Endothelial cell of umbilical vein (primary cell): ENCODE results near the gene ANKRD13D. TPM values are rescaled to one million over a fixed set of nuclear protein-coding genes. Genes with fewer than 3 reads are reported as not detected.

ENCODE experiments used
- BruUV-seq: library from RNA; stranded (reverse); fragments of 400-500 nt; replicated peaks from 2 replicates; lab custom pipeline; 2021; lab: Mats Ljungman, UMichigan
- CTCF ChIA-PET: fragments of 300-600, 350-600 bp; sonication (Branson Sonifier 250); formaldehyde crosslinking; loops from one replicate; lab custom pipeline; 2021; ENCODE audit warnings: antibody characterized with exemption, inconsistent platforms; lab: Charles Lee
- POLR2A ChIA-PET: fragments of 300-600, 350-600 bp; sonication (Branson Sonifier 250); formaldehyde crosslinking; loops from one replicate; lab custom pipeline; 2021; ENCODE audit warnings: antibody characterized with exemption, inconsistent platforms; lab: Charles Lee
- DNase-seq: peaks from one replicate; pipeline ENCODE4 v3.0.0-alpha.2; 2011; ENCODE audit warnings: low read depth, low spot score
- FAIRE-seq: peaks from 2 replicates; lab custom pipeline; 2011; peaks lifted over from hg19 to GRCh38; lab: Jason Lieb, UNC
- H2AFZ ChIP-seq: 2 replicates; pipeline ENCODE4 v1.6.0; 2012; ENCODE audit warnings: low read depth, low read length, control low read depth, inconsistent platforms
- H3K27ac ChIP-seq: 2 replicates; pipeline ENCODE4 v1.5.1; 2011; ENCODE audit warnings: low read depth, mild to moderate bottlenecking, control low read depth, low read length, moderate library complexity; ENCODE audit not compliant: insufficient read depth
- H3K27me3 ChIP-seq, 2 experiments: 2 replicates each; pipeline versions ENCODE4 v1.6.0 to v1.6.1; 2011; ENCODE audit warnings: low read length in 2 of 2, mixed read lengths in 1 of 2; ENCODE audit not compliant: control insufficient read depth in 2 of 2, insufficient read depth in 2 of 2
- H3K36me3 ChIP-seq, 2 experiments: 2 replicates in 1 of 2; 3 replicates in 1 of 2; pipeline ENCODE4 v1.5.1; 2011; ENCODE audit warnings: low read length in 2 of 2, mild to moderate bottlenecking in 1 of 2, moderate library complexity in 1 of 2; ENCODE audit not compliant: control insufficient read depth in 2 of 2, insufficient read depth in 2 of 2; ENCODE audit errors: extremely low read depth in 1 of 2
- H3K4me1 ChIP-seq: 3 replicates; pipeline ENCODE4 v1.5.1; 2011; ENCODE audit warnings: mild to moderate bottlenecking, low read length; ENCODE audit not compliant: control insufficient read depth, insufficient read depth; ENCODE audit errors: extremely low read depth
- H3K4me2 ChIP-seq: 2 replicates; pipeline ENCODE4 v1.6.1; 2011; ENCODE audit warnings: low read length, control low read depth, mixed read lengths; ENCODE audit not compliant: insufficient read depth
- H3K4me3 ChIP-seq, 3 experiments: fragments of 200-600 bp in 1 of 3; sonication (generic), shearing (Covaris generic) in 1 of 3; replicated peaks in 1 of 3; 2 replicates each; pipeline ENCODE4 v1.5.1; 2011 to 2016; ENCODE audit warnings: control low read depth in 3 of 3, low read length in 3 of 3, mild to moderate bottlenecking in 2 of 3, inconsistent platforms in 1 of 3, low read depth in 1 of 3, moderate library complexity in 1 of 3; ENCODE audit not compliant: insufficient read depth in 1 of 3
- H3K79me2 ChIP-seq: 2 replicates; pipeline ENCODE4 v1.6.0; 2012; ENCODE audit warnings: low read length, inconsistent platforms; ENCODE audit not compliant: control insufficient read depth, insufficient read depth
- H3K9ac ChIP-seq: replicated peaks from 2 replicates; pipeline ENCODE3; 2011; ENCODE audit warnings: low read length, control low read depth; ENCODE audit not compliant: insufficient read depth; ENCODE audit errors: extremely low read depth
- H3K9me1 ChIP-seq: replicated peaks from 3 replicates; pipeline ENCODE4 v1.6.0; 2011; ENCODE audit warnings: mild to moderate bottlenecking, low read length; ENCODE audit not compliant: control insufficient read depth, insufficient read depth; ENCODE audit errors: extremely low read depth
- H3K9me3 ChIP-seq: replicated peaks from 2 replicates; pipeline ENCODE4 v1.5.1; 2012; ENCODE audit warnings: low read length, inconsistent platforms; ENCODE audit not compliant: control insufficient read depth, insufficient read depth
- H4K20me1 ChIP-seq: replicated peaks from 2 replicates; pipeline ENCODE3; 2011; ENCODE audit warnings: mild to moderate bottlenecking, low read length; ENCODE audit not compliant: control insufficient read depth, insufficient read depth; ENCODE audit errors: extremely low read depth
- EZH2 ChIP-seq: IDR thresholded peaks from 2 replicates; pipeline ENCODE4 v1.6.1; 2012; ENCODE audit warnings: borderline replicate concordance, low read depth, mild to moderate bottlenecking, moderate library complexity, low read length, inconsistent platforms; ENCODE audit not compliant: severe bottlenecking
- FOS ChIP-seq: IDR thresholded peaks from 2 replicates; pipeline ENCODE4 v1.6.1; 2011; ENCODE audit warnings: mild to moderate bottlenecking, low read length, moderate library complexity, borderline replicate concordance; ENCODE audit not compliant: insufficient read depth
- GATA2 ChIP-seq: IDR thresholded peaks from 2 replicates; pipeline ENCODE4 v1.7.0; 2011; ENCODE audit warnings: low read depth, mild to moderate bottlenecking, moderate library complexity, mixed read lengths, low read length; ENCODE audit not compliant: insufficient read length, insufficient read depth
- JUN ChIP-seq: IDR thresholded peaks from 2 replicates; pipeline ENCODE4 v1.6.1; 2011; ENCODE audit warnings: borderline replicate concordance, low read depth; ENCODE audit not compliant: insufficient read length, insufficient read depth
- MYC ChIP-seq: IDR thresholded peaks from one replicate; pipeline ENCODE4 v1.6.1; 2011; ENCODE audit warnings: mild to moderate bottlenecking, low read depth, low read length
- POLR2A ChIP-seq: IDR thresholded peaks from 2 replicates; pipeline ENCODE4 v1.6.1; 2012; ENCODE audit warnings: low read depth, mild to moderate bottlenecking, control low read depth, low read length
- POLR2AphosphoS5 ChIP-seq: IDR thresholded peaks from 2 replicates; pipeline ENCODE4 v1.6.1; 2012; ENCODE audit warnings: low read depth, mild to moderate bottlenecking, control low read depth, low read length, moderate library complexity; ENCODE audit not compliant: insufficient read depth
- dilution Hi-C: fragments of 300-500 bp; cut with MboI; formaldehyde crosslinking; loops from one replicate; pipeline ENCODE4 v1.15.0; 2019; ENCODE audit warnings: low sequenced_read_pairs; ENCODE audit not compliant: extremely low pct_ligation_motif_present
- intact Hi-C: fragments of 100-400 bp; cut with micrococcal nuclease; formaldehyde crosslinking; loops from one replicate; pipeline ENCODE4 v1.10.0; 2022
- polyA plus RNA-seq, 4 experiments: library from polyadenylated mRNA; depleted of rRNA in 3 of 4; stranded (reverse) in 3 of 4; unstranded in 1 of 4; fragments of >200 nt; gene quantifications; 2 replicates each; pipeline versions ENCODE4 v1.2.1 to v1.2.3, GENCODE V29; 2011 to 2012; ENCODE audit warnings: missing spikeins in 1 of 4
- total RNA-seq: library from RNA; stranded (reverse); gene quantifications from 2 replicates; pipeline ENCODE4 v1.2.3, GENCODE V29; 2021
- TF ChIP-seq, protein P1 (sequence below): IDR thresholded peaks from 2 replicates; pipeline ENCODE4 v1.6.1; 2011; ENCODE audit not compliant: insufficient read depth, insufficient read length
- TF ChIP-seq, protein P2 (sequence below), 2 donors: IDR thresholded peaks; 1 replicate in 1 of 2; 2 replicates in 1 of 2; pipeline ENCODE4 v1.5.1; 2011; ENCODE audit warnings: low read length in 2 of 2, mild to moderate bottlenecking in 2 of 2, moderate library complexity in 2 of 2, control low read depth in 1 of 2, inconsistent platforms in 1 of 2, low read depth in 1 of 2; ENCODE audit not compliant: insufficient read depth in 1 of 2; ENCODE audit errors: extremely low read depth in 1 of 2

Gene ANKRD13D
- total and polyA plus RNA-seq, 2 donors (not counting 3 experiments of a cell fraction or from before 2014, with no cell fraction given): 43.5 to 57.5 TPM

DNA sequence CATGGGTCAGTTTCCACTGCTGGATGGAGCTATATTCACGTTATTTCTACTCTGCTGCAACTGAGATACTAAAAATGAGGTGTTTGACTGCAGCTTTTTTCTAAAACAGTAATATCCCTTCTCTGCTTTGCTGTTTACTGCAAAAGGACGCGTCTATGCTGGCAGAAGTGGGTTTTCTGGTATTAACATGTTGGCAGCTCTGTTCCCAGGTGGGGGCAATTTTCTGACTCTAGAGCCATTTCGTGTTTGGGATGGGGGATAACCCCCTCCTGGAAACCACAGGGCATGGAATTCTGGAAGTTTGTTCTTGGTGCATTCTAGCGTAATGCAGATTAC lies 17.9 kb upstream of the ANKRD13D start:
- no peak overlapping the region for H3K4me3 ChIP-seq
- DNase-seq (no peak), FAIRE-seq (no peak)
- H2AFZ ChIP-seq: no peak overlapping the region
- no peak overlapping the region for H3K9ac ChIP-seq
- H3K4me2 ChIP-seq: no peak overlapping the region
- dilution Hi-C loops (no loop called here), intact Hi-C loops (no loop called here)
- CTCF ChIA-PET: interaction anchor here (0.9 to 2.7 kb wide), 5 partner anchors 8 to 190 kb away, joined by 3 to 12 read pairs (median 5); partner anchors contain the start of gene ANKRD13D
- H3K9me1 ChIP-seq: no peaks in the 10 kb centered on the region
- H3K27me3 ChIP-seq: no peaks in the 10 kb centered on the region
- POLR2A ChIA-PET: no interaction called here
- no TSS peak for BruUV-seq
- H3K9me3 ChIP-seq: no peaks in the 10 kb centered on the region
- TF ChIP-seq FOS (no peak), POLR2A (no peak), POLR2AphosphoS5 (no peak), EZH2 (no peak), MYC (no peak), GATA2 (no peak), JUN (no peak)
- TF ChIP-seq, protein P1, sequence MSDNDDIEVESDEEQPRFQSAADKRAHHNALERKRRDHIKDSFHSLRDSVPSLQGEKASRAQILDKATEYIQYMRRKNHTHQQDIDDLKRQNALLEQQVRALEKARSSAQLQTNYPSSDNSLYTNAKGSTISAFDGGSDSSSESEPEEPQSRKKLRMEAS: no peak
- TF ChIP-seq, protein P2, sequence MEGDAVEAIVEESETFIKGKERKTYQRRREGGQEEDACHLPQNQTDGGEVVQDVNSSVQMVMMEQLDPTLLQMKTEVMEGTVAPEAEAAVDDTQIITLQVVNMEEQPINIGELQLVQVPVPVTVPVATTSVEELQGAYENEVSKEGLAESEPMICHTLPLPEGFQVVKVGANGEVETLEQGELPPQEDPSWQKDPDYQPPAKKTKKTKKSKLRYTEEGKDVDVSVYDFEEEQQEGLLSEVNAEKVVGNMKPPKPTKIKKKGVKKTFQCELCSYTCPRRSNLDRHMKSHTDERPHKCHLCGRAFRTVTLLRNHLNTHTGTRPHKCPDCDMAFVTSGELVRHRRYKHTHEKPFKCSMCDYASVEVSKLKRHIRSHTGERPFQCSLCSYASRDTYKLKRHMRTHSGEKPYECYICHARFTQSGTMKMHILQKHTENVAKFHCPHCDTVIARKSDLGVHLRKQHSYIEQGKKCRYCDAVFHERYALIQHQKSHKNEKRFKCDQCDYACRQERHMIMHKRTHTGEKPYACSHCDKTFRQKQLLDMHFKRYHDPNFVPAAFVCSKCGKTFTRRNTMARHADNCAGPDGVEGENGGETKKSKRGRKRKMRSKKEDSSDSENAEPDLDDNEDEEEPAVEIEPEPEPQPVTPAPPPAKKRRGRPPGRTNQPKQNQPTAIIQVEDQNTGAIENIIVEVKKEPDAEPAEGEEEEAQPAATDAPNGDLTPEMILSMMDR (IDR thresholded peaks at IDR 0.05; ENCODE audit: extremely low read depth in 1 of 2, insufficient read depth in 1 of 2, low read depth in 1 of 2, low read length in 2 of 2): no peak
- H4K20me1 ChIP-seq: no peaks in the 10 kb centered on the region
- peaks cover 89% of the 10 kb centered on the region for H3K79me2 ChIP-seq
- peaks cover 0 to 9% of the 10 kb centered on the region in 2 experiments for H3K36me3 ChIP-seq
- H3K27ac ChIP-seq: no peak overlapping the region
- H3K4me1 ChIP-seq: peaks cover 32% of the 10 kb centered on the region
